ENCODE measurements around the gene CYGB. TPM values are rescaled to one million over a fixed set of nuclear protein-coding genes. Genes with fewer than 3 reads are reported as not detected.

CYGB gene
- total and polyA plus RNA-seq, 10 of the 15 experiments (the other 5 are each of a cell fraction or from before 2014, with no cell fraction given), result 0.34 TPM; not detected in 9

DNA sequence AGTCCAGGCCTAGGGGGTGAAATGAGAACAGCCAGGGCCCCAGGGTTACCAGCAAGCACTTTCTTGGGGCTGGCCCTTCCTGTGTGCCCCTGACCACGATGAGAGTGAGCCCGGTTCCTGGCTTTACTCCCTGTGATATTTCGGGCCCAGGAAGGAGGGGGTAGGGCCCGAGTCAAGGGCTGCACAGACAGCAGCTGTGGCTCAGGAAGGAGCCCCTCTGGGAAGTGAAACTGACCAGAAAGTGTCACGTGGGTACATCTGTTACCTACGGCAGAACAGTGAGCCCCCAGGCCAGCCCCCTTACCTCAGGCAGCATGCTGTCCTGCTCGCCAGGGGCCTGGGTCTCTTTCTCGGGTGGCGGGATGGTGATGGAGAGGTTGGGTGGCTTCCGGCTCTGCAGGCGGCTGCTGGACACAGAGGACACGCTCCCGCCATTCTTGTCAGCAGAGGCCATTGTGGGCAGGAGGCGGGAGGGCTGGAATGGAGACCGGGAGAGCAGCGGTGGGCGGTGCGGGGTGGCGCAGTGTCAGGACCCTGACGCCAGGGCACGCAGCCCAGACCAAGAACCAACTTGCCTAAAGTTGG, 56.3 kb downstream of the CYGB start:
- ChIA-PET RAD21 (ENCODE audit: unreplicated experiment) (interaction anchor here (1.2 to 3.7 kb wide), 8 partner anchors 11 to 53 kb away, joined by 4 to 50 read pairs (median 6); partner anchors contain the start of genes AANAT and RHBDF2), CTCF (interaction anchor here (1.1 to 3.8 kb wide), 10 partner anchors 9 to 502 kb away, joined by 3 to 33 read pairs (median 8); partner anchors contain the start of genes AANAT, ACOX1, RHBDF2 and TEN1), SMC1A (ENCODE audit: uncharacterized antibody, unreplicated experiment) (interaction anchor here (0.7 to 12.0 kb wide), 6 partner anchors 11 to 76 kb away, joined by 3 to 115 read pairs (median 4); partner anchors contain the start of genes AANAT and RHBDF2), POLR2A (interaction anchor here (1.0 to 6.9 kb wide), 3 partner anchors 10 to 19 kb away, joined by 4 to 101 read pairs (median 49); partner anchors contain the start of gene RHBDF2)
- Histone ChIP-seq H2AFZ (ENCODE audit: control insufficient read depth, low read depth, low read length) (peak overlapping the region; percentile 63), H3K79me2 (ENCODE audit: control insufficient read depth, insufficient read depth, low read length) (peaks cover 8% of the 10 kb centered on the region; the same call in 1 of the 2 replicates), H3K36me3 (ENCODE audit: control insufficient read depth in 2 of 2, insufficient read depth in 2 of 2, low read length in 1 of 2) (peaks cover 2 to 5% of the 10 kb centered on the region in 2 experiments; a peak in 2 of 4 replicates), H3K4me2 (ENCODE audit: control insufficient read depth, insufficient read depth) (peak overlapping the region; percentile 100), H3K27me3 (replicated peaks in 1 of 2; ENCODE audit: control insufficient read depth in 2 of 2, insufficient read depth in 2 of 2, low read length in 1 of 2) (no peaks in the 10 kb centered on the region), H3K9ac (ENCODE audit: control insufficient read depth, insufficient read depth, low read length) (peak overlapping the region; percentile 89), H3K4me3 (peak overlapping the region; percentile 66), H3K9me3 (replicated peaks; ENCODE audit: control insufficient read depth, insufficient read depth, low read length) (no peaks in the 10 kb centered on the region), H3K27ac (ENCODE audit: control insufficient read depth, insufficient read depth) (peak overlapping the region; percentile 99), H3K4me1 (ENCODE audit: control insufficient read depth, insufficient read depth, low read length) (peaks cover 53% of the 10 kb centered on the region), H4K20me1 (ENCODE audit: control insufficient read depth, insufficient read depth) (no peaks in the 10 kb centered on the region)
- in situ Hi-C loops (cut with MboI) (no loop called here), intact Hi-C loops (cut with micrococcal nuclease; ENCODE audit: unreplicated experiment) (loop anchor here (1.0 kb wide), 1 partner anchor 12 kb away; no protein-coding TSS in a partner anchor)
- BruUV-seq (replicated peaks), result no TSS peak
- WGBS (ENCODE audit: insufficient coverage, insufficient replicate concordance, low lambda C conversion rate, missing lambda C conversion rate), result 4% methylated on average over 21 of the region's 21 CpGs
- peak; percentile 71 for DNase-seq (ENCODE audit: low read depth, low spot score)
- peak; percentile 98 for FAIRE-seq
- ATAC-seq, result peak; percentile 82
- TF ChIP-seq EP300 (IDR thresholded peaks at IDR 0.05; ENCODE audit: borderline replicate concordance in 1 of 2, control insufficient read depth in 1 of 2, low read depth in 2 of 2, low read length in 2 of 2), result peak; percentile 69 to 74
- TF ChIP-seq ZBED1 (IDR thresholded peaks at IDR 0.05; ENCODE audit: borderline replicate concordance), result no peak
- peak; percentile 59 for TF ChIP-seq YY1 (IDR thresholded peaks at IDR 0.05; ENCODE audit: low read depth, low read length)
- TF ChIP-seq BCL11A (IDR thresholded peaks at IDR 0.05; ENCODE audit: low read depth, low read length), result 0 out of 2 replicates have a peak, but pooled peaks have one; percentile 13
- TF ChIP-seq, protein P1, sequence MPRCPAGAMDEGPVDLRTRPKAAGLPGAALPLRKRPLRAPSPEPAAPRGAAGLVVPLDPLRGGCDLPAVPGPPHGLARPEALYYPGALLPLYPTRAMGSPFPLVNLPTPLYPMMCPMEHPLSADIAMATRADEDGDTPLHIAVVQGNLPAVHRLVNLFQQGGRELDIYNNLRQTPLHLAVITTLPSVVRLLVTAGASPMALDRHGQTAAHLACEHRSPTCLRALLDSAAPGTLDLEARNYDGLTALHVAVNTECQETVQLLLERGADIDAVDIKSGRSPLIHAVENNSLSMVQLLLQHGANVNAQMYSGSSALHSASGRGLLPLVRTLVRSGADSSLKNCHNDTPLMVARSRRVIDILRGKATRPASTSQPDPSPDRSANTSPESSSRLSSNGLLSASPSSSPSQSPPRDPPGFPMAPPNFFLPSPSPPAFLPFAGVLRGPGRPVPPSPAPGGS (IDR thresholded peaks at IDR 0.05; ENCODE audit: borderline replicate concordance, insufficient read depth, low read depth, low read length, poor library complexity, severe bottlenecking), result no peak
- no peak for TF ChIP-seq CHD1 (IDR thresholded peaks at IDR 0.05; ENCODE audit: low read depth, low read length)
- TF ChIP-seq ETV6 (conservative IDR thresholded peaks at IDR 0.05 in 1 of 2, IDR thresholded peaks at IDR 0.05 in 1 of 2; ENCODE audit: borderline replicate concordance in 1 of 2, low read depth in 1 of 2), result peak in 1 of 2 experiments; percentile 65; a peak in 1 of 4 replicates
- no peak for TF ChIP-seq BACH1 (IDR thresholded peaks at IDR 0.05; ENCODE audit: borderline replicate concordance)
- TF ChIP-seq STAT1 (conservative IDR thresholded peaks at IDR 0.05), result no peak
- peak; percentile 85 for TF ChIP-seq IKZF1 (conservative IDR thresholded peaks at IDR 0.05)
- TF ChIP-seq SMAD1 (IDR thresholded peaks at IDR 0.05; ENCODE audit: low read depth, partially characterized antibody), result no peak
- TF ChIP-seq, protein P2, sequence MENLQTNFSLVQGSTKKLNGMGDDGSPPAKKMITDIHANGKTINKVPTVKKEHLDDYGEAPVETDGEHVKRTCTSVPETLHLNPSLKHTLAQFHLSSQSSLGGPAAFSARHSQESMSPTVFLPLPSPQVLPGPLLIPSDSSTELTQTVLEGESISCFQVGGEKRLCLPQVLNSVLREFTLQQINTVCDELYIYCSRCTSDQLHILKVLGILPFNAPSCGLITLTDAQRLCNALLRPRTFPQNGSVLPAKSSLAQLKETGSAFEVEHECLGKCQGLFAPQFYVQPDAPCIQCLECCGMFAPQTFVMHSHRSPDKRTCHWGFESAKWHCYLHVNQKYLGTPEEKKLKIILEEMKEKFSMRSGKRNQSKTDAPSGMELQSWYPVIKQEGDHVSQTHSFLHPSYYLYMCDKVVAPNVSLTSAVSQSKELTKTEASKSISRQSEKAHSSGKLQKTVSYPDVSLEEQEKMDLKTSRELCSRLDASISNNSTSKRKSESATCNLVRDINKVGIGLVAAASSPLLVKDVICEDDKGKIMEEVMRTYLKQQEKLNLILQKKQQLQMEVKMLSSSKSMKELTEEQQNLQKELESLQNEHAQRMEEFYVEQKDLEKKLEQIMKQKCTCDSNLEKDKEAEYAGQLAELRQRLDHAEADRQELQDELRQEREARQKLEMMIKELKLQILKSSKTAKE (IDR thresholded peaks at IDR 0.05; ENCODE audit: low read depth, poor library complexity, severe bottlenecking), result peak; percentile 14
- TF ChIP-seq ZNF687 (IDR thresholded peaks at IDR 0.05), result peak; percentile 79
- peak; percentile 38; the same call in 1 of the 2 replicates for TF ChIP-seq TBL1XR1 (IDR thresholded peaks at IDR 0.05; ENCODE audit: low read depth, low read length)
- peak; percentile 51; the same call in 1 of the 2 replicates for TF ChIP-seq IRF4 (IDR thresholded peaks at IDR 0.05; ENCODE audit: low read depth, low read length)
